Tibial artery (tissue), 4 donors: Measurements from ENCODE around the gene SDCCAG8.

Experiments
- DNase-seq, 2 donors: peaks; one replicate each; pipeline ENCODE4 v3.0.0-alpha.2; 2019
- H3K27ac ChIP-seq, 2 donors: fragments of 200-600 bp; sonication (generic) in 1 of 2; 1 replicate in 1 of 2; 2 replicates in 1 of 2; pipeline ENCODE4 v1.5.1; 2018 to 2019; ENCODE audit warnings: mild to moderate bottlenecking in 1 of 2
- H3K27me3 ChIP-seq, 2 donors: fragments of 200-600 bp; sonication (generic) in 1 of 2; one replicate each; pipeline versions ENCODE4 v1.5.1 to v1.6.0; 2016 to 2019
- H3K36me3 ChIP-seq, 3 donors: fragments of 200-600 bp; sonication (generic) in 2 of 3; one replicate each; pipeline ENCODE4 v1.5.1; 2016 to 2019; ENCODE audit warnings: mild to moderate bottlenecking in 2 of 3
- H3K4me1 ChIP-seq, 4 donors: fragments of 200-600 bp; sonication (generic) in 2 of 4; 1 replicate in 3 of 4; 2 replicates in 1 of 4; pipeline ENCODE4 v1.5.1; 2016 to 2019
- H3K4me3 ChIP-seq, 2 donors: fragments of 200-600 bp; sonication (generic) in 1 of 2; 1 replicate in 1 of 2; 2 replicates in 1 of 2; pipeline ENCODE4 v1.5.1; 2018 to 2019; ENCODE audit warnings: mild to moderate bottlenecking in 2 of 2
- H3K9me3 ChIP-seq, 3 donors: fragments of 200-600 bp; sonication (generic) in 1 of 3; one replicate each; pipeline ENCODE4 v1.5.1; 2016 to 2019
- intact Hi-C: fragments of 100-400 bp; cut with DNase I; formaldehyde crosslinking; loops from one replicate; pipeline ENCODE4 v1.15.0; 2023; ENCODE audit warnings: low total_unique reads
- TF ChIP-seq, protein P1 (sequence below), 2 experiments: fragments of 200-600 bp in 1 of 2; fragments of 450-650 bp in 1 of 2; IDR thresholded peaks; one replicate each; pipeline ENCODE4 v1.5.1; 2017 to 2019; ENCODE audit warnings: antibody characterized with exemption in 2 of 2, mild to moderate bottlenecking in 1 of 2, moderate library complexity in 1 of 2

The SDCCAG8 gene

GRCh38 chr1:243475966-243476365, 220.1 kb downstream of the SDCCAG8 start:
- TF ChIP-seq, protein P1, sequence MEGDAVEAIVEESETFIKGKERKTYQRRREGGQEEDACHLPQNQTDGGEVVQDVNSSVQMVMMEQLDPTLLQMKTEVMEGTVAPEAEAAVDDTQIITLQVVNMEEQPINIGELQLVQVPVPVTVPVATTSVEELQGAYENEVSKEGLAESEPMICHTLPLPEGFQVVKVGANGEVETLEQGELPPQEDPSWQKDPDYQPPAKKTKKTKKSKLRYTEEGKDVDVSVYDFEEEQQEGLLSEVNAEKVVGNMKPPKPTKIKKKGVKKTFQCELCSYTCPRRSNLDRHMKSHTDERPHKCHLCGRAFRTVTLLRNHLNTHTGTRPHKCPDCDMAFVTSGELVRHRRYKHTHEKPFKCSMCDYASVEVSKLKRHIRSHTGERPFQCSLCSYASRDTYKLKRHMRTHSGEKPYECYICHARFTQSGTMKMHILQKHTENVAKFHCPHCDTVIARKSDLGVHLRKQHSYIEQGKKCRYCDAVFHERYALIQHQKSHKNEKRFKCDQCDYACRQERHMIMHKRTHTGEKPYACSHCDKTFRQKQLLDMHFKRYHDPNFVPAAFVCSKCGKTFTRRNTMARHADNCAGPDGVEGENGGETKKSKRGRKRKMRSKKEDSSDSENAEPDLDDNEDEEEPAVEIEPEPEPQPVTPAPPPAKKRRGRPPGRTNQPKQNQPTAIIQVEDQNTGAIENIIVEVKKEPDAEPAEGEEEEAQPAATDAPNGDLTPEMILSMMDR (IDR thresholded peaks at IDR 0.05): no peak

DNA sequence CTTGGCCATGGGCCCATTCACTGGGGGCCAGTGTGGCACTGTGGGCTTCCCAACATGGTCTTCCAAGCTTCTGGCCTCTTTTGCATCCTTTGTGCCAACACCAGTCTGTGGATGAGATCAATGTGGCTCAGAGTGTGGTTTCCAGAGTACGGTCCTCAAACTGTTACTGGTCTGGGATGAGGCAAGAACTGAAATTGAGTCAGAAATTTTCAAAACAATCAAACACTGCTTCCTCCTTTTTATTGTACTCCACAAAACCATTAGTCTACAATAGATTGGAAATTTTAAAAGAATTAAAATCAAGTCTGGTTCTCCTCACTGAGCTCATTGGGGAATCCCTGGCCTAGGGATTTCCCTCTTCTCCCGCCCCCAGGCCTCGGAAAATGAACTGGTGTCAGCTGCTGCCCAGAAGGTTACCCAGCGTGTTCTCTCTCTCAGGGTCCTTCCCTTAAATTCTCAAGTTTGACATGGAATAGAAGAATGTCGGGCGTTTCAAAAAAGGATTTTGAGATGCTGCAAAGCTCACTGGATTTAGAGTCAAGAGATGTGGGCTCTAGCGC, 222.0 kb downstream of the SDCCAG8 start:
- intact Hi-C loops: no loop called here
- Histone ChIP-seq H3K4me1 (peaks cover 0 to 14% (median 9%) of the 10 kb centered on the region in 4 donors), H3K27me3 (no peaks in the 10 kb centered on the region), H3K36me3 (peaks cover 0 to 10% (median 7%) of the 10 kb centered on the region in 3 donors), H3K4me3 (no peak overlapping the region), H3K9me3 (no peaks in the 10 kb centered on the region), H3K27ac (no peak overlapping the region)
- TF ChIP-seq, protein P1 (IDR thresholded peaks at IDR 0.05): no peak
- DNase-seq: no peak

More at GRCh38 chr1:243475966-243476365, 220.1 kb downstream of the SDCCAG8 start:
- peaks cover 0 to 14% (median 10%) of the 10 kb centered on the region in 3 donors for H3K36me3 ChIP-seq
- no peak overlapping the region for H3K27ac ChIP-seq
- no peaks in the 10 kb centered on the region for H3K27me3 ChIP-seq
- no peak overlapping the region for H3K4me3 ChIP-seq
- no peaks in the 10 kb centered on the region for H3K9me3 ChIP-seq
- intact Hi-C loops: no loop called here
- no peak for DNase-seq
- peaks cover 0 to 5% (median 0%) of the 10 kb centered on the region in 4 donors for H3K4me1 ChIP-seq

DNA sequence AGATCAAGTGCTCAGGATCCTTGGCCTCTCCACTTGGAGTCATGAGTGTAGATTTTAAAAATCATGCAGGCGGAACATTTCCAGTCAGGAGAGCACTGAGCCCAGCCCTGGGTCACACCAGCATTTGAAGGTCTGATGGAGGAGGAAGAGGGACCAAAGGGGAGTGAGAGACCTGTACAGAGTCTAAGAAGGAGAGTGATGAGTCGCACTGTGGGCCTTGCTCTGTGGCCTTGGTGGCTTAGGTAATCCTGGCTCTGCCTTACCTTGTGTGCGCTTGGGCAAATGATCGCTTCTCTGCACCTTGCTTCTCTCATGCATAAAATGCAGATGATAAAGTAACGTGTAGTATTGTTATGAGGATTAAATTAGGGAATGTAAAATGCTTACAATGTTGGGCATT, 225.3 kb downstream of the SDCCAG8 start:
- no peaks in the 10 kb centered on the region for H3K36me3 ChIP-seq
- no peaks in the 10 kb centered on the region for H3K27me3 ChIP-seq
- H3K9me3 ChIP-seq: no peaks in the 10 kb centered on the region
- TF ChIP-seq, protein P1 (IDR thresholded peaks at IDR 0.05): no peak
- no peak overlapping the region for H3K27ac ChIP-seq
- no peak for DNase-seq
- intact Hi-C loops: no loop called here
- H3K4me1 ChIP-seq: peaks cover 0 to 21% (median 14%) of the 10 kb centered on the region in 4 donors
- no peak overlapping the region for H3K4me3 ChIP-seq

DNA sequence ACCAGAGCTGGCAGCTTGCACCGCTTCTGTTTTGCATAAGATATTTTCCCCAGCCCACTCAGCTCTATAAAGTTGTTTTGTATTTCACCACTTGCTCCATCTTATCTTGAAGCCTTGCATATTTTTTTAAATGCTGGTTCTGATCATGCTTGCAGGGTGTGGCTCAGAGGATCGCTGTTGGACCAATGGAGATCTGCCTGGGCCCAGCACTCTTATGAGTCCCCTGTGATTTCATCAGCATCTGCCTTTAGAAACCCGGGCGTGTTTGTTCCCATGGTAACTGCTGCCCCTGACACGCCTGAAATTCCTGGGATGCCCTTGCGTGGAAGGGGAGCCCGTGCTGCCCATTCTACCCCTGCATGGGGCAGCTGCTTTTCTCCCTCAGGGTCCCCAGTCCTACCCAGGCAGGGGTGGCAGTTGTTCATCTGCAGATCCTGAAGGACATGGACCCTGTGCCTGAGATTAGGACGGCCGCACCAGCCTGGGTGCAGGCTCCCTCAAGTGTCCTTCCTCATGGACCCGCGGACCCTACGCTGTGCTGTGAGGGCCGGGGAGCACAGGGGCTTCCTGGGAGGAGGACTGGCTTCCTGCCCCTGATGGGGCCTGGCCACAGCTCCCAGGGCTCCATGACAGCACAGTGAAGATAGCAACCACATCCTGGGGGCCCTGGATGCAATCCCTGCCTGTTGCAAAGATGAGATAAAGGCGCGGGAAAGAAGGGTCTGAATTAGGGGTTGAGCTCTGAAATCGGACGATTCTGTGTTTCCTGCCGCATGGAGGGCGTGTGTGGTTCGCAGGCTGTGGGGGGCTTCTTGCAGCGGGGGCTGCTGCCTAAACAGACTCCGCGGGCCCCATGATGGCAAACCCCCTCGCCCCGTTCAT, 226.5 kb downstream of the SDCCAG8 start:
- Histone ChIP-seq H3K4me1 (peaks cover 0 to 21% (median 14%) of the 10 kb centered on the region in 4 donors), H3K36me3 (no peaks in the 10 kb centered on the region), H3K27ac (no peak overlapping the region), H3K4me3 (peak overlapping the region; percentile 33 to 45), H3K9me3 (no peaks in the 10 kb centered on the region), H3K27me3 (no peaks in the 10 kb centered on the region)
- no peak for DNase-seq
- TF ChIP-seq, protein P1 (IDR thresholded peaks at IDR 0.05): no peak
- intact Hi-C loops: no loop called here

- TF ChIP-seq, protein P1 (IDR thresholded peaks at IDR 0.05): no peak
- H3K27ac ChIP-seq: no peak overlapping the region
- no peaks in the 10 kb centered on the region for H3K27me3 ChIP-seq
- intact Hi-C loops: no loop called here
- no peaks in the 10 kb centered on the region for H3K36me3 ChIP-seq
- no peak for DNase-seq
- H3K4me3 ChIP-seq: peak overlapping the region; percentile 33 to 45
- H3K4me1 ChIP-seq: peaks cover 0 to 21% (median 14%) of the 10 kb centered on the region in 4 donors
- no peaks in the 10 kb centered on the region for H3K9me3 ChIP-seq
Measured at GRCh38 chr1:243483071-243483771, 227.4 kb downstream of the SDCCAG8 start.
